GM12892 (cell line): Measurements from ENCODE around the gene ZMIZ1.

Experiments
- POLR2A ChIP-seq: IDR thresholded peaks from 2 replicates; pipeline ENCODE4 v1.6.1; 2011; ENCODE audit warnings: low read depth, low read length, control low read depth
- POLR2AphosphoS5 ChIP-seq: IDR thresholded peaks from 2 replicates; pipeline ENCODE4 v1.6.1; 2011; ENCODE audit warnings: low read depth, low read length, control low read depth
- TAF1 ChIP-seq: IDR thresholded peaks from 2 replicates; pipeline ENCODE4 v1.6.1; 2011; ENCODE audit warnings: low read depth, mild to moderate bottlenecking, control low read depth, low read length, borderline replicate concordance

DNA sequence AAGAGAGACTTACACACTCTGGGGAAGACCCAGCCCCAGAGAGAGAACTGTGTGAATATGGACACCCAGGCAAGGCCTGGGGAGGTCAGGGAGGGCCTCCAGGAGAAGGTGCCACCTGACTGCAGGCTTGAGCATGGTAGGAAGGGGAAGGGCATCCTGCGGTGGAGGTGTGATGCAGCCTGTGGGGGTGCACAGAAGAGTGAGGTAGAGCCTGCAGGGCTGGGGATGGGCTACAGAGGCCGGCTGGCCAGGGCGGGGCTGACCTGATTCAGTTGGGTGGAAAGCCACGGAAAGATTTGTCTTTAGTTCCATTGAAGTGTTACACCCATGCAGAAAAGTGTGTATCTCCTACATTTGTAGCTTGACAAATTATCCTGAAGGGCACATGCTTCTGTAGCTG is 47.6 kb downstream of the ZMIZ1 start:
- no peak for TF ChIP-seq POLR2A
- TF ChIP-seq POLR2AphosphoS5 = no peak
- no peak for TF ChIP-seq TAF1
